ENCODE measurements around the gene NT5C1B.

- TF ChIP-seq POLR2A (IDR thresholded peaks at IDR 0.05) (no peak), CTCF (IDR thresholded peaks at IDR 0.05) (no peak)
Measured at GRCh38 chr2:18620867-18621632, 31.7 kb upstream of the NT5C1B start.

Measured in upper lobe of left lung (tissue), 4 donors.